Measurements from ENCODE around the gene FER.
"Not testable (repeated sequence)": the region's sequence is repeated elsewhere in the genome, so short reads cannot be mapped to it uniquely, and the experiment has no call there.

Gene FER

DNA sequence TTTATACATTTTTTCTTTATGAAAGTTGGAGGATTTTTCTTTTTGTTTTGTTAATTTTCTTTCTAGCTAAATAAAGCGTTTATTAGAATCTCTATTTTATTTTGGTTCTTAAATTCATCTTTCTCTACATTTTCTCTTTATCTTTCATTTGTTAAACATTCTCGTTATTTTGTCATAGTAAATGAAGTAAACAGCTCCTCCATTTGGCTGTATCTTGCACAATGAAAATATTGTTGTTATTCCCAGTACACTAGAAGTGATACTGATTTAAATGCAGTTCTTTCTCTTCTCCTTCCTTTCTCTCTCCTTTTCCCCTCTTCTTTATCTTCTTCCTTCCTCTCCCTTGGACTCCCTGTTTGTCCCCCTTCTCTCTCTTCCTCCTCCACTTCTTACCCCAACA is 88.8 kb downstream of the FER start (continued):
- TF ChIP-seq, protein P1, sequence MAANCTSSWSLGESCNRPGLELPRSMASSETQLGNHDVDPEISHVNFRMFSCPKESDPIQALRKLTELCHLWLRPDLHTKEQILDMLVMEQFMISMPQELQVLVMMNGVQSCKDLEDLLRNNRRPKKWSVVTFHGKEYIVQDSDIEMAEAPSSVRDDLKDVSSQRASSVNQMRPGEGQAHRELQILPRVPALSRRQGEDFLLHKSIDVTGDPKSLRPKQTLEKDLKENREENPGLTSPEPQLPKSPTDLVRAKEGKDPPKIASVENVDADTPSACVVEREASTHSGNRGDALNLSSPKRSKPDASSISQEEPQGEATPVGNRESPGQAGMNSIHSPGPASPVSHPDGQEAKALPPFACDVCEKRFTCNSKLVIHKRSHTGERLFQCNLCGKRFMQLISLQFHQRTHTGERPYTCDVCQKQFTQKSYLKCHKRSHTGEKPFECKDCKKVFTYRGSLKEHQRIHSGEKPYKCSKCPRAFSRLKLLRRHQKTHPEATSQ (tag by site-specific recombination; IDR thresholded peaks at IDR 0.05): no peak
- TF ChIP-seq, protein P2, sequence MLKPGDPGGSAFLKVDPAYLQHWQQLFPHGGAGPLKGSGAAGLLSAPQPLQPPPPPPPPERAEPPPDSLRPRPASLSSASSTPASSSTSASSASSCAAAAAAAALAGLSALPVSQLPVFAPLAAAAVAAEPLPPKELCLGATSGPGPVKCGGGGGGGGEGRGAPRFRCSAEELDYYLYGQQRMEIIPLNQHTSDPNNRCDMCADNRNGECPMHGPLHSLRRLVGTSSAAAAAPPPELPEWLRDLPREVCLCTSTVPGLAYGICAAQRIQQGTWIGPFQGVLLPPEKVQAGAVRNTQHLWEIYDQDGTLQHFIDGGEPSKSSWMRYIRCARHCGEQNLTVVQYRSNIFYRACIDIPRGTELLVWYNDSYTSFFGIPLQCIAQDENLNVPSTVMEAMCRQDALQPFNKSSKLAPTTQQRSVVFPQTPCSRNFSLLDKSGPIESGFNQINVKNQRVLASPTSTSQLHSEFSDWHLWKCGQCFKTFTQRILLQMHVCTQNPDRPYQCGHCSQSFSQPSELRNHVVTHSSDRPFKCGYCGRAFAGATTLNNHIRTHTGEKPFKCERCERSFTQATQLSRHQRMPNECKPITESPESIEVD (tag by site-specific recombination; IDR thresholded peaks at IDR 0.05): no peak
- TF ChIP-seq ZNF707 (tag by site-specific recombination; IDR thresholded peaks at IDR 0.05) (no peak), ZXDB (tag by site-specific recombination; IDR thresholded peaks at IDR 0.05) (no peak), ZNF302 (tag by site-specific recombination; IDR thresholded peaks at IDR 0.05; ENCODE audit: low read depth) (no peak), ZNF561 (tag by site-specific recombination; IDR thresholded peaks at IDR 0.05; ENCODE audit: borderline replicate concordance) (no peak), ZNF768 (tag by site-specific recombination; IDR thresholded peaks at IDR 0.05) (no peak), ZSCAN16 (tag by site-specific recombination; IDR thresholded peaks at IDR 0.05) (no peak)
- TF ChIP-seq, protein P3, sequence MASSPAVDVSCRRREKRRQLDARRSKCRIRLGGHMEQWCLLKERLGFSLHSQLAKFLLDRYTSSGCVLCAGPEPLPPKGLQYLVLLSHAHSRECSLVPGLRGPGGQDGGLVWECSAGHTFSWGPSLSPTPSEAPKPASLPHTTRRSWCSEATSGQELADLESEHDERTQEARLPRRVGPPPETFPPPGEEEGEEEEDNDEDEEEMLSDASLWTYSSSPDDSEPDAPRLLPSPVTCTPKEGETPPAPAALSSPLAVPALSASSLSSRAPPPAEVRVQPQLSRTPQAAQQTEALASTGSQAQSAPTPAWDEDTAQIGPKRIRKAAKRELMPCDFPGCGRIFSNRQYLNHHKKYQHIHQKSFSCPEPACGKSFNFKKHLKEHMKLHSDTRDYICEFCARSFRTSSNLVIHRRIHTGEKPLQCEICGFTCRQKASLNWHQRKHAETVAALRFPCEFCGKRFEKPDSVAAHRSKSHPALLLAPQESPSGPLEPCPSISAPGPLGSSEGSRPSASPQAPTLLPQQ (tag by site-specific recombination; IDR thresholded peaks at IDR 0.05): no peak
- TF ChIP-seq, protein P4, sequence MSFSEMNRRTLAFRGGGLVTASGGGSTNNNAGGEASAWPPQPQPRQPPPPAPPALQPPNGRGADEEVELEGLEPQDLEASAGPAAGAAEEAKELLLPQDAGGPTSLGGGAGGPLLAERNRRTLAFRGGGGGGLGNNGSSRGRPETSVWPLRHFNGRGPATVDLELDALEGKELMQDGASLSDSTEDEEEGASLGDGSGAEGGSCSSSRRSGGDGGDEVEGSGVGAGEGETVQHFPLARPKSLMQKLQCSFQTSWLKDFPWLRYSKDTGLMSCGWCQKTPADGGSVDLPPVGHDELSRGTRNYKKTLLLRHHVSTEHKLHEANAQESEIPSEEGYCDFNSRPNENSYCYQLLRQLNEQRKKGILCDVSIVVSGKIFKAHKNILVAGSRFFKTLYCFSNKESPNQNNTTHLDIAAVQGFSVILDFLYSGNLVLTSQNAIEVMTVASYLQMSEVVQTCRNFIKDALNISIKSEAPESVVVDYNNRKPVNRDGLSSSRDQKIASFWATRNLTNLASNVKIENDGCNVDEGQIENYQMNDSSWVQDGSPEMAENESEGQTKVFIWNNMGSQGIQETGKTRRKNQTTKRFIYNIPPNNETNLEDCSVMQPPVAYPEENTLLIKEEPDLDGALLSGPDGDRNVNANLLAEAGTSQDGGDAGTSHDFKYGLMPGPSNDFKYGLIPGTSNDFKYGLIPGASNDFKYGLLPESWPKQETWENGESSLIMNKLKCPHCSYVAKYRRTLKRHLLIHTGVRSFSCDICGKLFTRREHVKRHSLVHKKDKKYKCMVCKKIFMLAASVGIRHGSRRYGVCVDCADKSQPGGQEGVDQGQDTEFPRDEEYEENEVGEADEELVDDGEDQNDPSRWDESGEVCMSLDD (tag by site-specific recombination; IDR thresholded peaks at IDR 0.05): no peak

DNA sequence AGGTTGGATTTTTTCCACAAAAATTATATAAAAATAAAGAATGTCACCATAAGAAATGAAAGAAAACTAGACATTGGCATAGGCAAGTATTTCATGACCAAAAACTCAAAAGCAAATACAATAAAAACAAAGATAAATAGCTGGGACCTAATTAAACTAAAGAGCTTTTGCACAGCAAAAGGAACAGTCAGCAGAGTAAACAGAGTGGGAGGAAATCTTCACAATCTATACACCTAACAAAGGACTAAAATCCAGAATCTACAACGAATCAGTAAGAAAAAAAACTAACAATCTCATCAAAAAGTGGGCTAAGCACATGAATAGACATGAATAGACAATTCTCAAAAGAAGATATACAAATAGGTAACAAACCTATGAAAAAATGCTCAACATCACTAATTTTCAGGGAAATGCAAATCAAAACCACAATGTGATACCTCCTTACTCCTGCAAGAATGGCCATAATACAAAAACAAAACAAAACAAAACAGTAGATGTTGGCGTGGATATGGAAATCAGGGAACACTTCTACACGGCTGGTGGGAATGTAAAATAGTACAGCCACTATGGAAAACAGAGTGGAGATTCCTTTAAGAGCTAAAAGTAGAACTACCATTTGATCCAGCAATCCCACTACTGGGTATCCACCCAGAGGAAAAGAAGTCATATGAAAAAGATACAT is 94.7 kb downstream of the FER start:
- H3K27ac ChIP-seq (ENCODE audit: extremely low read depth, low read depth, low read length); H3K36me3 ChIP-seq (ENCODE audit: control insufficient read depth in 2 of 2, insufficient read depth in 1 of 2, low read length in 2 of 2); POLR2A ChIA-PET; CTCF ChIA-PET; H3K4me3 ChIP-seq (ENCODE audit: low read depth, low read length); H3K4me1 ChIP-seq (ENCODE audit: control insufficient read depth, insufficient read depth, low read length); H3K9me3 ChIP-seq (ENCODE audit: control insufficient read depth, insufficient read depth, low read depth, low read length): not testable (repeated sequence)

DNA sequence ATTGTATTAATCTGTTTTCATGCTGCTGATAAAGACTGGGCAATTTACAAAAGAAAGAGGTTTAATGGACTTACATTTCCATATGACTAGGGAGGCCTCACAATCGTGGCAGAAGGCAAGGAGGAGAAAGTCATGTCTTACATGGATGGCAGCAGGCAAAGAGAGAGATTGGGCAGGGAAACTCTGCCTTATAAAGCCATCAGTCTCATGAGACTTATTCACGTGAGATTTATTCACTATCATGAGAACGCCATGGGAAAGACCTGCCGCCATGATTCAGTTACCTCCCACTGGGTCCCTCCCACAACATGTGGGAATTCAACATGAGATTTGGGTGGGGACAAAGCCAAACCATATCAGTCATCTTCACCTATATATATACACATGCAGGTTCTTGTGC is 103.4 kb downstream of the FER start:
- H3K9me3 ChIP-seq (ENCODE audit: control insufficient read depth, insufficient read depth, low read depth, low read length); H3K4me3 ChIP-seq (ENCODE audit: low read depth, low read length); H3K27ac ChIP-seq (ENCODE audit: extremely low read depth, low read depth, low read length); H3K36me3 ChIP-seq (ENCODE audit: control insufficient read depth in 2 of 2, insufficient read depth in 1 of 2, low read length in 2 of 2); H3K4me1 ChIP-seq (ENCODE audit: control insufficient read depth, insufficient read depth, low read length); POLR2A ChIA-PET; CTCF ChIA-PET: not testable (repeated sequence)

DNA sequence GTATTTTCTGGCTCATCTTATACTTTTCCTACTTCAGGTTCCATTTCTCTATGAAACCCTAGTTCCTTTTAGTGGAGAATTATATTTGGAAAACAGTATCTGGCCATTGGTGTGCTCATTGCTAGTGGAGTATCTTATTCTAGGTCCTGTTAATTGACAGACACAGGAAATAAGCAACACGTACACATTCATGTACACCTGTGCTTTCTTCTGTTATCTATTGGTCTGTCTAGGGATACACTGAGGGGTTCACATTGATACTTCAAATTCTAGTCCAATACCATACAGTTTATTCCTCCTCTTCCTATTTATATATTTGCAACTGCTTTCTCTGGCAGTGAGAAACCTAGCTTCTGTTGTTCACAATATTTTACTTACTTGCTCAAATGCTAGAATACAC is 110.2 kb downstream of the FER start:
- POLR2A ChIA-PET: no interaction called here
- Histone ChIP-seq H3K36me3 (ENCODE audit: control insufficient read depth in 2 of 2, insufficient read depth in 1 of 2, low read length in 2 of 2) (no peaks in the 10 kb centered on the region), H3K9me3 (ENCODE audit: control insufficient read depth, insufficient read depth, low read depth, low read length) (no peaks in the 10 kb centered on the region), H3K27ac (ENCODE audit: extremely low read depth, low read depth, low read length) (no peak overlapping the region), H3K4me3 (ENCODE audit: low read depth, low read length) (no peak overlapping the region), H3K4me1 (ENCODE audit: control insufficient read depth, insufficient read depth, low read length) (no peaks in the 10 kb centered on the region)
- no peak for TF ChIP-seq KLF1 (tag by site-specific recombination; IDR thresholded peaks at IDR 0.05)
- TF ChIP-seq ZNF654 (tag by site-specific recombination; IDR thresholded peaks at IDR 0.05; ENCODE audit: low read depth): no peak
- TF ChIP-seq ZIC2 (tag by site-specific recombination; IDR thresholded peaks at IDR 0.05): no peak
- TF ChIP-seq, protein P5, sequence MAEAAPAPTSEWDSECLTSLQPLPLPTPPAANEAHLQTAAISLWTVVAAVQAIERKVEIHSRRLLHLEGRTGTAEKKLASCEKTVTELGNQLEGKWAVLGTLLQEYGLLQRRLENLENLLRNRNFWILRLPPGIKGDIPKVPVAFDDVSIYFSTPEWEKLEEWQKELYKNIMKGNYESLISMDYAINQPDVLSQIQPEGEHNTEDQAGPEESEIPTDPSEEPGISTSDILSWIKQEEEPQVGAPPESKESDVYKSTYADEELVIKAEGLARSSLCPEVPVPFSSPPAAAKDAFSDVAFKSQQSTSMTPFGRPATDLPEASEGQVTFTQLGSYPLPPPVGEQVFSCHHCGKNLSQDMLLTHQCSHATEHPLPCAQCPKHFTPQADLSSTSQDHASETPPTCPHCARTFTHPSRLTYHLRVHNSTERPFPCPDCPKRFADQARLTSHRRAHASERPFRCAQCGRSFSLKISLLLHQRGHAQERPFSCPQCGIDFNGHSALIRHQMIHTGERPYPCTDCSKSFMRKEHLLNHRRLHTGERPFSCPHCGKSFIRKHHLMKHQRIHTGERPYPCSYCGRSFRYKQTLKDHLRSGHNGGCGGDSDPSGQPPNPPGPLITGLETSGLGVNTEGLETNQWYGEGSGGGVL (tag by site-specific recombination; IDR thresholded peaks at IDR 0.05): no peak
- TF ChIP-seq ZNF174 (tag by site-specific recombination; IDR thresholded peaks at IDR 0.05): no peak
- no peak for TF ChIP-seq HOXC10 (CRISPR knock-in tag; IDR thresholded peaks at IDR 0.05)
- no peak for TF ChIP-seq ZNF24 (tag by site-specific recombination; IDR thresholded peaks at IDR 0.05)
- no peak for TF ChIP-seq ZNF776 (tag by site-specific recombination; IDR thresholded peaks at IDR 0.05; ENCODE audit: borderline replicate concordance)
- no peak for TF ChIP-seq ZNF394 (tag by site-specific recombination; IDR thresholded peaks at IDR 0.05; ENCODE audit: borderline replicate concordance)
- no peak for TF ChIP-seq ZNF169 (tag by site-specific recombination; IDR thresholded peaks at IDR 0.05)
- no peak for TF ChIP-seq ZNF707 (tag by site-specific recombination; IDR thresholded peaks at IDR 0.05)
- CTCF ChIA-PET: interaction anchor here (0.5 kb wide), 1 partner anchor 27 kb away, joined by 3 read pairs; no protein-coding TSS in a partner anchor
